A673 (cell line): ENCODE data around the gene CLEC7A.

ENCODE experiments used
- CTCF ChIP-seq: fragments of 300-800, 200-600 bp; sonication (generic); conservative IDR thresholded peaks from 2 replicates; pipeline ENCODE4 v1.5.1; 2017; ENCODE audit warnings: low read depth, mild to moderate bottlenecking, antibody characterized with exemption, low read length, moderate library complexity, mixed read lengths
- EZH2 ChIP-seq: fragments of 200-600 bp; sonication (generic); IDR thresholded peaks from 2 replicates; pipeline ENCODE4 v1.6.1; 2017; ENCODE audit warnings: borderline replicate concordance, low read depth, mild to moderate bottlenecking, mixed read lengths, antibody characterized with exemption, low read length; ENCODE audit not compliant: poor library complexity, severe bottlenecking

GRCh38 chr12:10175846-10176636 lies 46.0 kb upstream of the CLEC7A start:
- TF ChIP-seq CTCF (no peak), EZH2 (no peak)
